Measurements from ENCODE around the gene GALNT4. TPM values are rescaled to one million over a fixed set of nuclear protein-coding genes. Genes with fewer than 3 reads are reported as not detected.

The GALNT4 gene
- total RNA-seq, 4 donors from 2014 or later = 11.5 to 37.2 (median 26.1) TPM

Small RNA genes within 50 kb of the gene (small RNA-seq; reads per million reads assigned to genes)
- gene AC025034.2 = 0 reads per million in 4 donors
- 0 reads per million in 4 donors for gene POC1B-GALNT4

Other genes with a start within 250 kb of the GALNT4 start
- 10 to 100 TPM; 22.9 to 83.4 (median 53.2) TPM for gene DUSP6, start 172.3 kb downstream of the GALNT4 start, total RNA-seq
- 10 to 100 TPM in 3 of 4 donors, 1 to 10 TPM in 1; 7.8 to 68.5 (median 33.8) TPM for gene POC1B, start 1.3 kb upstream of the GALNT4 start, total RNA-seq
- gene ATP2B1, start 184.0 kb upstream of the GALNT4 start, total RNA-seq = 100 to 1,000 TPM in 2 of 4 donors, 10 to 100 TPM in 2; 52.7 to 235 (median 104) TPM